Adrenal gland (tissue), 5 donors: ENCODE measurements around the gene SOX8.

Experiments used
- POLR2A ChIP-seq, 2 donors: fragments of 450-650 bp; IDR thresholded peaks; one replicate each; pipeline ENCODE4 v1.6.1; 2017; ENCODE audit warnings: antibody characterized with exemption in 2 of 2, mild to moderate bottlenecking in 2 of 2, moderate library complexity in 1 of 2
- TF ChIP-seq, protein P1 (sequence below), 6 experiments: fragments of 450-650 bp in 4 of 6; fragments of 200-600 bp in 2 of 6; sonication (generic) in 1 of 6; IDR thresholded peaks; 1 replicate in 5 of 6; 2 replicates in 1 of 6; pipeline versions ENCODE4 v1.5.1 to v1.8.0; 2016 to 2021; ENCODE audit warnings: antibody characterized with exemption in 6 of 6, mild to moderate bottlenecking in 2 of 6, moderate library complexity in 1 of 6
- donor health status: DM: no; HTN: no; CAD: no.

DNA sequence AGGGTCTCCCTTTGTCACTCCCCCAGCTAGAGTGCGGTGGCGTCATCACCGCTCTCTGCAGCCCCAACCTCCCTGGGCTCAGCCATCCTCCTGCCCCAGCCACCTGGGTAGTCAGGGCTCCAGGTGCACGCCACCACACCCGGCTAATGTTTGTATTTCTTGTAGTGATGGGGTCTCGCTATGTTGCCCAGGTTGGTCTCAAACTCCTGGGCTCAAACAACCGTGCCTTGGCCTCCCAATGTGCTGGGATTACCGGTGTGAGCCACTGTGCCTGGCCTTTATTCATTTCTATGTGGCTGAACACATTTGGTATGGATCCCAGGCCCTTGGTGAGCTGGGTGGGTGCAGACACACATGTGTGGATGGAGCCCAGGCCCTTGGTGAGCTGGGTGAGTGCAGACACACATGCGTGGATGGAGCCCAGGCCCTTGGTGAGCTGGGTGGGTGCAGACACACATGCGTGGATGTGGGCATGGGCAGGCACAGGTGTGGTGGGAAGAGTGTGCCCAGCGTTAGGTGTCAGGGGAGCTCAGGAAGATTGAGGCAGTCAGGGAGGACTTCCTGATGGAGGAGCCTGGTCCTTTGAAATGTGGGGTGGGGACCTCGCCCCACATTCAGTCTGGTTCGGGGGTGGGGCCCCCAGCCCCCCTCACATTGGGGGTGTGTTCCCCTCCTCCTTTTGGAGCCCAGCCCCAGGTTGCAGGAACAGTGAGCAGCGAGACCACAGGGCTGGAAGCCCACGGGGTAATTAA lies 37.1 kb downstream of the SOX8 start:
- TF ChIP-seq, protein P1, sequence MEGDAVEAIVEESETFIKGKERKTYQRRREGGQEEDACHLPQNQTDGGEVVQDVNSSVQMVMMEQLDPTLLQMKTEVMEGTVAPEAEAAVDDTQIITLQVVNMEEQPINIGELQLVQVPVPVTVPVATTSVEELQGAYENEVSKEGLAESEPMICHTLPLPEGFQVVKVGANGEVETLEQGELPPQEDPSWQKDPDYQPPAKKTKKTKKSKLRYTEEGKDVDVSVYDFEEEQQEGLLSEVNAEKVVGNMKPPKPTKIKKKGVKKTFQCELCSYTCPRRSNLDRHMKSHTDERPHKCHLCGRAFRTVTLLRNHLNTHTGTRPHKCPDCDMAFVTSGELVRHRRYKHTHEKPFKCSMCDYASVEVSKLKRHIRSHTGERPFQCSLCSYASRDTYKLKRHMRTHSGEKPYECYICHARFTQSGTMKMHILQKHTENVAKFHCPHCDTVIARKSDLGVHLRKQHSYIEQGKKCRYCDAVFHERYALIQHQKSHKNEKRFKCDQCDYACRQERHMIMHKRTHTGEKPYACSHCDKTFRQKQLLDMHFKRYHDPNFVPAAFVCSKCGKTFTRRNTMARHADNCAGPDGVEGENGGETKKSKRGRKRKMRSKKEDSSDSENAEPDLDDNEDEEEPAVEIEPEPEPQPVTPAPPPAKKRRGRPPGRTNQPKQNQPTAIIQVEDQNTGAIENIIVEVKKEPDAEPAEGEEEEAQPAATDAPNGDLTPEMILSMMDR (IDR thresholded peaks at IDR 0.05): no peak
- no peak for TF ChIP-seq POLR2A (IDR thresholded peaks at IDR 0.05)
